CD4-positive, alpha-beta T cell treated with Interleukin-2 at 100 ng/mL for 4 hours (primary cell): ENCODE data around the gene HS6ST2.

Source experiments
- DNase-seq: peaks from one replicate; pipeline ENCODE4 v3.0.0-alpha.2; 2020; ENCODE audit warnings: low spot score

The HS6ST2 gene

DNA sequence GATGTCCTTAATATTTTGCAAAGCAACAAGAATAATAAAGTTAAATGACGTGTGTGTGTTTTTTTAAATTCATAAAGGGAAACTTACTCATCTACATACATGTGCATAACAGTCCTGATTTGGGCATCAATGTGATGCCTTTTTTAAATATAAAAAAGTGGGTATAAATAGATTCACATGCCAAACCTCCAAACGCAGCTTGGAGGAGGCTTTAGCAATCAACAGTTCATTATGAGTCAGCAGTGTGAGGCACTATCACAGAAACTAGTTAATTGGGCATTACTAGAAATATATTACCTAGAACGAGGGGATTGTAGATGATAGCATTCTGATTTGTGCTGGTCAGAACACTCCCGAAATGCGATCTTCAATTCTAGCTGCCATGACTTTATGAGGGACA lies 115.1 kb downstream of the HS6ST2 start:
- no peak for DNase-seq

DNA sequence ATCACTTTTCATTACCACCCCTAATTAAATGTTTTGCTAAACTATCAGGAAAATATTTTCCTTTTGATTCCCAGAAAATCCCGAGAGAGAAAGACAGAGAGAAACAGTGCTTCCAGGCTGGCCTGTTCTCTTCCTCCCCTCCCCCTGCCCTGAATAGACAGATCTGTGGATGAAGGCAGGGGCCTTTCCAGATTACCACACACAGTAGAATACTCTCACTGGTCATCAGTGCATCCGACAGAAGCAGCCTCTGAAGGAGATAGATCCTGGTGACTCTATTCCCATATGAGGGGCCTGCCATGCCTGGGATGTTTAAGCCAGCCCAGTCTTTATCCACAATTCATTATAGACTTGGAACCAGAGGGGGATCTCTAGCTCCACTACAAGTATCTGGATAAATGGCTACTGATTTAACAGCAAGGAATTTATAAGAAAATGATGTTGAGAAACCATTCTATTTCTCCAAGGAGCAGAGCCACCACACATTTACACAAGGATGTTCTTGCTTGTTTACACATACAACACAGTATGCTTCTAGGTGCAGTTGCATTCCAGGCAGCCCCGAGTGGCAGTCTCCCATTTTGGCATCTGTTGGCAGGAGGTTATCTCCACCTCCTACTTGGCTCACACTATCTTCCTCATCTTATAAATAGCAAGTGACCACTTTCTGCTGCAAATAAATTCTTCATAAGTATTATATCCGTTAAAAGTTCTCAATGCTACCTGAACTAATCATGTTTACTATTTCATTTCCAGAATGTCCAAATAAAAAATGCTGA lies 115.8 kb downstream of the HS6ST2 start:
- DNase-seq: no peak

DNA sequence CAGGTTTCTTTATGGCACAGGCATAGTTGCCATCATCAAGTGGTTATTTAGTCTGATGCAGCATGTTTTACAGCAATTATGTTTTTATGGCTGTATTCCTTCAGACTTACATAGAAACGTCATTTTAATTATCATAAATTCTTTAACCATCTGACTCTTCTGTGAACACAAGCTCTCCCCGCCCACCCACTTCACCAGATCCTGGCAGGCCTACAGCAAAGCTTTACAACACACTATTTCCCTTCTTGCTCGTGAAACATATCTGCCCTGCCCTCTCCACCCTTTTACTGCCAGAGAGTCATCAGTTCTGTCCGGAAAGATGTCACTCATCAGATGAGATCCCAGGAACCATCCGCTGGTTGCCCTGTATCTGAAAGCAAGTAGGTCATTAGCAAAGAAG lies 120.5 kb downstream of the HS6ST2 start:
- DNase-seq: no peak

DNA sequence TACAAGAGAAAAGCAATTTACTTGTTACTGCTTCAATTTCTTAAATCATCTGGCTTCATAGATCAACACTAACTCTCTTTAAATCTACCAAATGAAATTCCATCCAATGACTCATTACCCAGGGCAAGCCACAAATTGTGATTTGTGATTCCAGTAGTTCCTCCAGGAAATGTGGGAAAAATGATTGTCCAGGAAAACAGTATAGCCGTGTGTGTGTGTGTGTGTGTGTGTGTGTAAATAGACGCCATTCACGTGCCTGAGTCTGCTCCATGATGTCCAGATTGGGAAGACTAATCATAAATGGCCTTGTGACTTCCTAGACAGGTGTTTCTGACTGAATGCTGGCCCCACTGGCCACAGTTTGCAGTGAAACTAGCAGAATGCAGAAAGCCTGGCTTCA lies 121.3 kb downstream of the HS6ST2 start:
- no peak for DNase-seq

DNA sequence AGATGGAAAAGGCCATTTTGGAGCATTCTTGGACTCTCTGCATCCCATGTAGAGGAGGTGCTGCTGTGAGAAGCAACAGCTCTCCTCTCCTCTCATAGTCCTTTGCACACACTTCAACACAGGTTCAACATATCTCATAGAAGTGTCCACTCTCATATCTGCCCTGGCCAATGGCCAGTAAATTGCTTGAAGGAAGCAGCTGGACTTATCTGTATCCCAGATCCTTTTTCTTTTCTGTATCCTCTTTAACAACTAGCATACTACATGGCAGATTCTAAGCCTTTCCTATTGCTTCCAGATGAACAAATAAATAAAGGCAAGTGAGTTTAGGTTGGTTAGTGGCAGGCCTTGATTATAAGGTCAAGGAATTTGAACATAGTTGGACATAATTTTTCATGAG lies 122.0 kb downstream of the HS6ST2 start:
- no peak for DNase-seq

DNA sequence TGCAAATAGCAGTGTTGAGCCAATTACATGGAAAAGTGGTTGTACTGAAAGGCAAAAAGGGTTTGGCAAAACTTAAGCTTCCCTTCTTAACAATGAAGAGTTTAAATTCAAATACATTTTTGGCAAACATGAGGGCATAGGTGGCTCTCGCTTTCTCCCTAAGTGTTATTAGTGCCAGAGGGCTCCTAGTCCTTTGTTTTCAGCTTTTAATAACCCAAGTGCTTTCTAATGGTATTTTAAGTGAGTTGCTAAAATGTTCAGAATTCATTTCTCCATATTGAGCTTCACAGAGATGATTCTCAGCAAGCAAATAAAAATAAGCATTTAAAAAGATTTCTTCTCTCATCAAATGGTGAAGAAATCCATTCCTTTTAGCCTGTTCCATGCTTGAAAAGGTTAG lies 123.7 kb downstream of the HS6ST2 start:
- DNase-seq: no peak

DNA sequence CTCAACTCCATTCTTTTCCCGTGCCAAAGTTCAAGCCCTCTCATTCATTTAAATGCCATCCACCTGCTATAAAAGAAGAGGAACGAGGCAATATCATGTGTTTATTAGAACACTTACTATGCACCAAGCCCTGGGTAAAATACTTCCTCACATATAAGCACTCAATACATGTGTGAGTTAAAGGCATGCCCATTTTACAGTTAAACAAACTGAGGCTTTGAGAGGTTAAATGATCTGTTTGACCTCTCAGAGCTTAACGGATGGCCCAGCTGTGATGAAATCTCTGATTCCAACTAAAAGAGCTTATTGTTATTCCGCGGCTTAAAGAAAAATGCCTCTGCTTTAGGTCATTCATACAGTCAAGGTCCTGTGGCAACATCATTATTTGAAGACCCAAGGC lies 124.3 kb downstream of the HS6ST2 start:
- no peak for DNase-seq

DNA sequence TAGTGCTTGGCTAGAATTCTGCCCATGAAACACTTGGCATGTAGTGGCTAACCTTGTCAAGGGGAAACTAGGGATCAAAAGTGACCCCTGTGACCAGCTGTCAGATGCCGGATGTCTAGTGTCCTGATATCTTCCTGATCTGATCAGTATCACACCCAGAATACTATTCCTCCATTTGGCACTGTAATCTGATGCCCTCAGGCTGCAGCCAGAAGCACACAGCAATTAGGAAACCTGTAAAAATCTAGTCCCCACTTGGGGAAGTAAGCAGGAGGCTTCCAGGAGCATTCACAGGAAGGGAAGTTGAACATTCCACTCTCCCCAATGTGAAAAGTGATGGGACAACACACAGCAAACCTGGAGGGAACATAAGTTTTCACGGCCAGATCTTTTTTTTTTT lies 125.1 kb downstream of the HS6ST2 start:
- no peak for DNase-seq

DNA sequence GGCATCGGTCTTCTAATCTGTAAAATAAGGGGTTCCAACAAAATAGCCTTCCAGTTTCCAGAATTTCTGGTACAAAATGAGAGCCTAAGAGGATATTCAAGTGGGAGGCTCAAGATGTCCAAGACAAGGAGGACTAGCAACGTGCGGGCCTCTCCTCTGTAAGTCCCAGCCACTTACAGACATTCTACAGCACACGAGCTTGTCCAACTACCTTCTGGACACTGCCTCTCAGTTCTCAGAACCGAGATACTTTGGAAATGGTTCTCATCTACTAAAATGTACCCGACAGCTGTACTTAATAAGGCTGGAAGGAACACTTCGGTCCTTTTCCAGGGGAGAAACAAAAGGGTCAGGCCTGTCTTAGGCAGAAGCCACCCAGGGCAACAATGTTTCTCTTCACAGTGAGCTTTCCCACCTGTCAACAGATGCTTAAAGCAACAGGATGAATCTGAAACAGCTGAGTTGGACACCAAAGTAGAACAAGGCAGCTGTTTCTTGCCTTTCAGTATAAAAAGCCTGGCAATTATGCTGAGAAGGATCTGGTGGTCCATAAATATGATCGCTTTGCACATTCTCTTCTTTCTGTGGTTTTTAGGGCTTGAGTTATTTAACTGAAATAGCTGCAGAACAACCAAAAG lies 127.0 kb downstream of the HS6ST2 start:
- no peak for DNase-seq

DNA sequence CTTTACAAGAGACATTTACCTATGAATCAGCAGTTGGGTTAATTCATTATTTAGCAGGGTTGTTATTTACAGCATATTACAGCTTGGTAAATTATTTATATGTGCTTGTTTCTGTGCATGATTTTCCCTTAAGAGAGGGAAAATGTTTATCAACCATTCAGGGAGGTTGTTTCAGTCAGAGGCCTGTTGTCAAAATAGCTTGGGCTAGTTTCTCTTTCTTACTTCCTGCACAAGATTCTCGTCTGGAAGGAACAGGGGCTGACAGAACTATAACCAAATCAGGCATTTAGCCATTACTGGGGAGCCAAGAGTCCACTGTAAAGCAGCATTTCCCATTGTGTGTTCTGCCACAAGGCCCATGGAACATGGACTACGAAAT lies 135.8 kb downstream of the HS6ST2 start:
- DNase-seq: no peak

DNA sequence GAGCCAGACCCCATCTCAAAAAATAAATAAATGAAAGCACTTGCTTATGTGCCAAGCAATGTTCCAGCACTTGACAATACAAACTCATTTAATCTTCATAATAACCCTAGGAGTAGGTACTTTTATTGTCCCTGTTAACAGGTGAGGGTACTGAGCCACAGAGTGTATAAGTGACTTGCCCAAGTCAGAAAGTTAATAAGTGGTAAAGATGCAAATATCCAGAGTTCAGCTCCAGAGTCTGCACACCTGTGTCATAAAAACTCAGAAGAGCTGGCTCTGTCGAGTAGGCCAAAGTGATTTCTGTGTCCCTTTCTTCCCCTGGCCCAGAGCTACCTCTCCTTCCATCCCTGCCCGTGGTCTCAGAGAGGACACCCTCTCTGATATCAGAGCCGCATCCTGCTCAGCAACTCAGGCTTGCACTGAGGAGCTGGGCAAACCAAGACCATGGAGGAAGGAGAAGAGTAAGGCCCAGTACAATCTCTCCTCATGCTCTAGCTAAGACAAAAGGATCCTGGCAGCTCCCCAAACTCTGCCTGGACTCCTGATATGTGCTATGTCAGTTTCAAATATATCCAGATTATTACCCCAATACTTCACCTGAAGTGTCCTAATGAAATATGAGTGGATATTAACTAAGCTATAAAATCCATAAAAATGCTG lies 136.3 kb downstream of the HS6ST2 start:
- DNase-seq: no peak

DNA sequence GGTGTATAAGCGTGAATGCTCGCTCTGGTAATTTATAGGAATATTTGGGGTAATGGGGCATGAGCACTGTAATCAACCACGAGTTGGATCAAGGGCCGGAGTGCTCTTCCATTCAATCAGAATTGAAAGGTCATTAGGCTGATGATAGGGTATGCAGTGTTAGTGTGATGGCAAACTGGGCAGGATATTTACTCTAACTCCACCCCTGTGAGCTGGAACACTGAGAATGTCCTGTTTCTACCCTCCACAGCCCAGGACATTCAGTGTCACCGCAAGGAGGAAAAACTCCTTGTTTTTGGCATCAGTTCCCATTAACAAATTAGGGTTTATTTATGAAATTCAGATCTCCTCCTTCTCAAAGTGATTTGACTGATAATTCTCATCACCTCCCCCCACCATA lies 137.8 kb downstream of the HS6ST2 start:
- DNase-seq: no peak

DNA sequence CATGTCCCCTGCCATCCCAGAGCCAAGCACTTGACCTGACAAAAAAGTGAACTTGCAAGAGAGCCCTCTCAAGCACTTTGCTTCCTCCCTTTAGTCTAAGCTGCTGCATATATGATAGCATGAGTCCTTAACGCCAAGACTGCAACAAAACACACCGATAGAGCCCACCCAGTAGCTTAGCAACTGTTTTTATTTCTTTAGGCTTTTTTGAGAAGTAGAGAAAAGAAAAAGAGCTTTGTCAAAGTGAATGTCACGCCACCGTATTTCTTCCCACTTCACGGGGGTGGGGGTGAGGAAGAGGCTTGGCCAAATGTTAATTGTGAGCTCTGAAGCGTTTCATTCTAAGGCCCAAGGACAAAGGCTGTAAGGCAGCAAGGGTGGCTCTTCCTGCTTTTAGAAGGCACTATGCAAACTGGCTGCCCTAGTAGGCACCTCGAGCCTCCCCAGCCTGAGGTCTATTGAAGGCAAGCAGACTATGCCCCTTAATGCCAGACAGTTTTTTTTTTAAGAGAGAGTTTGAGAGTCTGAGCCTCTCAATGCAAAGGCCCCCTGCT lies 138.6 kb downstream of the HS6ST2 start:
- DNase-seq: no peak

DNA sequence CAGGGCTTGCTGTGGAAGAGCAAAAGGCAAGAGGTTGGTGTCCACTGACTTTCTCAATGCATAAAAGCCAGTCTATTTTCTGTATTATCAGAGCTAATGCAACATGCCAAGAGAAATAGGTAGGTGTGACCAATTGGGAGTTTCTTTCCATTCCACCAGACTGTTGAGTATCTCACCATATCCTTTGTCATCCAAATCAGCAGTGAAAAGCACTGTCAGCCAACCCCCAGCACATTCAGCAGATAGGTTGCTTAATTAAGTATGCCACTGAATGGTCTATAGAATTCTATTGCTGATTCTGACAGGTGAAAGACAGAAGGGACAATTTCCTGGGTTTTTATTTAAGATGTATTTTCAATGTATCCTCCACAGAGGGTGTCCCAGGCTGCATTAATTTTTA lies 139.8 kb downstream of the HS6ST2 start:
- DNase-seq: no peak

DNA sequence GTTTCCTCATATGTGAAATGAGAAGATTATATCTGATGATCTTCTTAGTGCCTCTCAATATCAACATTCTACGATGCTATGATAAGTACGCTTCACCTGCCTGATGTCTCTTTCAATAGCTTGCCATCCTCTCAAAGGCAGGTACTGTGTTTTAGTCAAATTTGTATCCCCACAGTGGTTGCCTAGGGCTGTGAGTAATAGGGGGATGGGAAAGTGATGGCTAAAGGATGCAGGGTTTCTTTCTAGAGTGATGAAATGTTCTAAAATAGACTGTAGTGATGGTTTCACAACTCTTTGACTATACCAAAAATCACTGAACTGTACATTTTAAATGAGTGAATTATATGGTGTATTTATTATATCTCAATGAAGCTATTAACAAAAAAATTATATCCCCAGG lies 142.8 kb downstream of the HS6ST2 start:
- no peak for DNase-seq

DNA sequence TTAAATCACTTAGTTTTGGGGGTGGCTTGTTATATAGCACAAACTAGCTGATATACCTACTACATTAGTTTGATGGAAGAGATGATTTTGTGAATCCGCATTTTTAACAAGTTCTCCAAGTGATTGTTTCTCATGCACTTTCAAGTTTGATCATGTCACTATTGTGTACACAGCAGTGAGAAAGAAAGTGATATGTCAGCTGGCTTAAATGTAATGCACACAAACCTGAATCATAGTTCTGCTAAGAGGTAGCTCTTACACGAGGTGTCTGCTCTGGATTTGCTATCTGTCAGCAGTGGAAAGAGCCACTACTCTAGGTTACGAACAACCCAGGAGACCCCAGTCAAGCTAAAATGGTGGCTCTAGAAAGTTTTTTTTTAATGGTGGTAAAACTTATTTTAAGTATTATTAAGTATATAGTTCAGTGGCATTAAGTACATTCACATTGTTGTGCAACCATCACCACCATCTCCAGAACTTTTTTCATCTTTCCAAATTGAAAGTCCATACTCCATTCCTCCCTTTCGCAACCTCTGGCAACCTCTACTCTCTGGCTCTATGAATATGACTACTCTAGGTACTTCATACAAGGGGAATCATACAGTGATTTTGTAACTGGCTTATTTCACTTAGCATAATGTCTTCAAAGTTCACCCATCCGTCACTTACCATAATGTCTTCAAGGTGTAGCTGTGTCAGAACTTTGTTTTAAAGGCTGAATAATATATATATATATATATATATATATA lies 147.3 kb downstream of the HS6ST2 start:
- DNase-seq: no peak

DNA sequence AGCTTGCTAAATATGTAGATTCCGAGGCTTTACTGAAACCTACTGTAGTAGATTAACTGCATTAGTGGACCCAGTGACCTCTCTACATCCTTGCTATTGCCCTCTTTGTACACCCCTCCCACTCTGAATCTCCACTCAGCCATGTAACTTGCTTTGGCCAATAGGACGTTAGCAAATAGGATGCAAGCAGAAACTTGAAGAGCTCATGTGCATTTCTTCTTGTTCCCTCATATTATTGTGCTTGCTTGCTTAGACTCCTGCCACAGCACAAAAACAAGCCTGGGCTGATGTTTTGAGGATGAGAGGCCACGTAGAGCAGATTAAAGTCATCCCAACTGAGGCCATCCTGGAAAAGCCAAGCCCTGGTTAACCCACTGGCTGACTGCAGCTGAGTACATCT lies 147.9 kb downstream of the HS6ST2 start:
- DNase-seq: no peak

DNA sequence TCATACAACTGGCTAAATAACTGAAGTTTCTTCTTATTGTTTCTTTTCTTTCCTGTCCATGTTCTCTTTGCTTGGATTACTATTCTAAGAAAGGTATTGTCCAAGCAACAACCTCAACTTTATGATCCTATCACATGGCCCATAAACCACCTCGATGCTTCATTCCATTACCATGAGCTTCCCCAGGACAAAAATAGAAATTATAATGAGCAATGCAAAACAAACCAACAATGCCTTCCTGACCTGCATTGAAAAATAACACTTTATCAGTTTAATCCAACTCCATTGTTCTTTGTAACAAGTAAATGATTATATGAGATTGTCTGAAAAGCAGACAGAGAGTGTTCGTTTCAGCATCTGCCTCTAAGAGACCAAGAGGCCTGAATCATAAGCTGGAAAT lies 148.8 kb downstream of the HS6ST2 start:
- no peak for DNase-seq

DNA sequence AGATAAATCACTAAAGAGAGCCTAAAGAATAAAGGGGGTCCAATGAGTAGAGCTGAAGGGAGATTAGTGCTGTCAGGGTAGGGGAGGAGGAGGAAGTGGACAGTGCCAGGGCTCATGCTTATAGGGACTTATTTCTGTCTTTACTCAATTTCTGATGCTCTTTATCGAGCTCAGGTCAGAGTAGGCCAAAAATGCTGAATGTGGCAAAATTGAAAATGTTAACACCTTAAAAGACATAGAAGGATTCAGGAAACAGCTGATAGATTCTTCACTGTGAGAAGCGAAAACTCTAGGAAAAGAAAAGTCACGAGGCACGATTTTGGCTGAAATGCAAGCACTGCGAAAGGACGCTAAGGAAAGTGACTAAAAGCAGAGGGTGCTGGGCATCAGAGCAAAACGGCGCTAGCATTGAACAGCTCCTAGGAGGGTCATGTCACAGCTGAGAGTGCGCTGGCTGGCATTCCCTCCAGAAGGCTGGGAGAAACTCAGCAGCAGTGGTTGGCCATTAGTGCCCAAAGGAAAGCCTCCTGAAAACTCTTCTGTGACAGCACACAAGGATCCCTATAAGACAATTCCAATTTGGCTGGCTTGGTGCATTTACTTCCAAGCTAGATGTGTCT lies 150.9 kb downstream of the HS6ST2 start:
- DNase-seq: no peak

DNA sequence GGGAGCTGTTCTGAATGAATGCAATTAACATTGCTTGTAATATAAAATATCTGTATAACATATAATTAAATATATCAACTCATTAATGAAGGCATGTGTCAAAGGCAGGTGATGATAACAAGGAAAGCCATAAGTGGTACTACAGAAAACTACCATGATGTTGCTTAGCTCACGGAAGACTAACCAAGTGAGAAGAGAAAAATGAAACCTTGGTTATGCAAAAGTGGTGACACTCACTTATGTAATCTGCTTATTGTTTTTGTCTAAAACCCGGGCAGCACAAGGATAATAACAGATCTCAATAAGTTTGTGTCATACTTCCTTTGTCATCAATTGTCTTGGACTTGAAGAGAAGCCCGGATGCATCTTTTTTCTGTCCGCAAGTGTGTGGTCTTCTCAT lies 156.4 kb downstream of the HS6ST2 start:
- no peak for DNase-seq

DNA sequence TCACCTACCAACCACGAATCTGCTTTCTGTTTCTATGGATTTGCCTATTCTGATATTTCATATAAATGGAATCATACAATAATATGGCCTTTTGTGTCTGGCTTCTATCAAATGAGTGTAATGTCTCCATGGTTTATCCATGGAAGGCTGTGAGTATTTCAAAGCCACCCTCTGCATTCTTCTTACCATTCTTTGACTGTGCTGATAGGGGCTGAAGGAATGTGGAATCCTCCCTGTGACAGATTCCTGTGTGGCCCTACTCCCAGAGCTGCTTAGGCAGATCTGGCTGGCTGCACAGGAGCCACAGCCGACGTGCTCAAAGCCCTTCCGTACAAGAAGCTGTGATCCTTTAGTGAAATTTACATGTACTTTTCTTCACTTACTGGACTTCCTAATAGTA lies 163.2 kb downstream of the HS6ST2 start:
- no peak for DNase-seq

DNA sequence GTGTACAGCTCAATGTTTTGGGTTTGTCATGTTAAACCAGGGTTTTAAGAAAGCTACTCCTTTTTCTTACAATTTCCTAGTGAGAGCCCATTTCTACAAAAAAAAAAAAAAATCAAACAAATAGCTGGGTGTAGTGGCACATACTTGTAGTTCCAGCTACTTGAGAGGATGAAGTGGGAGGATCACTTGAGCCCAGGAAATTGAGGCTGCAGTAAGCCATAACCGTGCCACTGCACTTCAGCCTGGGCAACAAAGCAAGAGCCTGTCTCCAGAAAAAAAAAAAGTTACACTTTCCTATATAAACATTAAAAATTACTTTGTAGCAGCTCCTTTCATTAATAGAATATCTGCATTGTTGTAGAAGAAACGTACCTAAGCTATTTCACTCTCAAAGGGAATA lies 166.7 kb downstream of the HS6ST2 start:
- DNase-seq: no peak
